IMR-90 (cell line): ENCODE results near the gene TMEM38B. TPM values are rescaled to one million over a fixed set of nuclear protein-coding genes. Genes with fewer than 3 reads are reported as not detected.

Experiments used
- ATAC-seq: fragments of 200-7000 bp; cut with Tn5 transposase; 2 replicates; pipeline ENCODE4 v1.9.1; 2020; ENCODE audit warnings: low read depth, mild to moderate bottlenecking, moderate library complexity
- BruUV-seq: library from RNA; stranded (reverse); fragments of 400-500 nt; replicated peaks from 2 replicates; lab custom pipeline; 2021; lab: Mats Ljungman, UMichigan
- CTCF ChIA-PET: fragments of 300-600 bp; formaldehyde crosslinking; extraction: SDS; loops from one replicate; lab custom pipeline; 2021; ENCODE audit warnings: antibody characterized with exemption; lab: Yijun Ruan, JAX
- POLR2A ChIA-PET: fragments of 300-600 bp; sonication (Branson Sonifier 250); formaldehyde crosslinking; loops from one replicate; lab custom pipeline; 2022; ENCODE audit warnings: antibody characterized with exemption; ENCODE audit not compliant: unreplicated experiment; lab: Charles Lee
- DNase-seq: peaks from one replicate; pipeline ENCODE4 v3.0.0; 2013
- H2AFZ ChIP-seq: replicated peaks from 2 replicates; pipeline ENCODE3; 2013; ENCODE audit warnings: low read length, mild to moderate bottlenecking; ENCODE audit not compliant: poor library complexity
- H2AK5ac ChIP-seq: 2 replicates; pipeline ENCODE4 v1.6.1; 2013; ENCODE audit warnings: low read depth, low read length, inconsistent platforms
- H2AK9ac ChIP-seq: replicated peaks from 2 replicates; pipeline ENCODE3; 2013; ENCODE audit warnings: mild to moderate bottlenecking, low read depth, low read length, moderate library complexity; ENCODE audit not compliant: poor library complexity
- H2BK120ac ChIP-seq: 2 replicates; pipeline ENCODE4 v1.6.1; 2013; ENCODE audit warnings: low read depth, low read length, inconsistent platforms
- H2BK15ac ChIP-seq: 3 replicates; pipeline ENCODE4 v1.6.1; 2013; ENCODE audit warnings: low read depth, low read length, inconsistent platforms
- H2BK20ac ChIP-seq: 2 replicates; pipeline ENCODE4 v1.6.1; 2013; ENCODE audit warnings: low read depth, mild to moderate bottlenecking, inconsistent platforms, low read length, moderate library complexity
- H2BK5ac ChIP-seq: 2 replicates; pipeline ENCODE4 v1.6.1; 2013; ENCODE audit warnings: mild to moderate bottlenecking, low read depth, low read length, inconsistent platforms; ENCODE audit not compliant: poor library complexity, severe bottlenecking
- H3K14ac ChIP-seq: replicated peaks from 2 replicates; pipeline ENCODE4 v1.6.1; 2013; ENCODE audit warnings: low read depth, low read length, inconsistent platforms
- H3K18ac ChIP-seq: 2 replicates; pipeline ENCODE4 v1.6.1; 2013; ENCODE audit warnings: low read depth, low read length, control low read depth
- H3K23ac ChIP-seq: 2 replicates; pipeline ENCODE4 v1.6.1; 2013; ENCODE audit warnings: low read depth, low read length, inconsistent platforms
- H3K27ac ChIP-seq: 2 replicates; pipeline ENCODE4 v1.5.1; 2013; ENCODE audit warnings: mild to moderate bottlenecking, control low read depth, low read length; ENCODE audit not compliant: insufficient read depth
- H3K27me3 ChIP-seq: 2 replicates; pipeline ENCODE4 v1.6.1; 2013; ENCODE audit warnings: low read length; ENCODE audit not compliant: control insufficient read depth, insufficient read depth
- H3K36me3 ChIP-seq: 2 replicates; pipeline ENCODE4 v1.6.1; 2013; ENCODE audit warnings: low read length, mixed read lengths; ENCODE audit not compliant: control insufficient read depth, insufficient read depth
- H3K4ac ChIP-seq: 2 replicates; pipeline ENCODE4 v1.6.1; 2013; ENCODE audit warnings: low read depth, low read length, inconsistent platforms
- H3K4me1 ChIP-seq: 2 replicates; pipeline ENCODE4 v1.6.1; 2013; ENCODE audit warnings: low read length, mixed read lengths; ENCODE audit not compliant: control insufficient read depth, insufficient read depth
- H3K4me2 ChIP-seq: 2 replicates; pipeline ENCODE4 v1.6.1; 2013; ENCODE audit warnings: low read depth, mild to moderate bottlenecking, control low read depth, low read length, moderate library complexity
- H3K4me3 ChIP-seq: 2 replicates; pipeline ENCODE4 v1.5.1; 2013; ENCODE audit warnings: low read depth, mild to moderate bottlenecking, control low read depth, low read length, moderate library complexity; ENCODE audit not compliant: insufficient read depth
- H3K56ac ChIP-seq: 2 replicates; pipeline ENCODE4 v1.6.1; 2013; ENCODE audit warnings: low read length, inconsistent platforms; ENCODE audit not compliant: insufficient read depth; ENCODE audit errors: extremely low read depth
- H3K79me1 ChIP-seq, 2 experiments: 2 replicates each; pipeline ENCODE4 v1.6.1; 2013; ENCODE audit warnings: low read length in 2 of 2, inconsistent platforms in 1 of 2, low read depth in 1 of 2
- H3K9ac ChIP-seq: 2 replicates; pipeline ENCODE4 v1.6.1; 2013; ENCODE audit warnings: low read depth, low read length, control low read depth
- H3K9me1 ChIP-seq: 2 replicates; pipeline ENCODE4 v1.6.1; 2013; ENCODE audit warnings: low read length, inconsistent platforms; ENCODE audit not compliant: insufficient read depth
- H3K9me3 ChIP-seq: 2 replicates; pipeline ENCODE4 v1.6.1; 2013; ENCODE audit warnings: low read length; ENCODE audit not compliant: control insufficient read depth, insufficient read depth
- H4K20me1 ChIP-seq: 2 replicates; pipeline ENCODE4 v1.6.1; 2013; ENCODE audit warnings: low read length, inconsistent platforms; ENCODE audit not compliant: insufficient read depth
- H4K5ac ChIP-seq: 2 replicates; pipeline ENCODE4 v1.6.1; 2013; ENCODE audit warnings: mild to moderate bottlenecking, low read depth, low read length, control low read depth
- H4K8ac ChIP-seq, 2 experiments: 2 replicates each; pipeline ENCODE4 v1.6.1; 2013; ENCODE audit warnings: low read depth in 2 of 2, low read length in 2 of 2, control low read depth in 1 of 2, inconsistent platforms in 1 of 2
- H4K91ac ChIP-seq: 2 replicates; pipeline ENCODE4 v1.6.1; 2013; ENCODE audit warnings: low read depth, low read length, inconsistent platforms; ENCODE audit not compliant: insufficient read depth
- BHLHE40 ChIP-seq: fragments of 150-350 bp; IDR thresholded peaks from 2 replicates; pipeline ENCODE4 v1.6.1; 2016; ENCODE audit warnings: mild to moderate bottlenecking, low read depth, low read length
- NFE2L2 ChIP-seq: fragments of 150-350 bp; IDR thresholded peaks from 2 replicates; pipeline ENCODE4 v1.6.1; 2016; ENCODE audit warnings: low read depth, mild to moderate bottlenecking, low read length
- SMC3 ChIP-seq: fragments of 150-350 bp; IDR thresholded peaks from 2 replicates; pipeline ENCODE4 v1.6.1; 2016; ENCODE audit warnings: low read depth, mild to moderate bottlenecking, antibody characterized with exemption, low read length, moderate library complexity
- WGBS, 2 experiments: methylation state at CpG; one replicate each; pipeline versions ENCODE4 v1.1.5 to v1.1.7; 2013; ENCODE audit warnings: missing lambda C conversion rate in 2 of 2; ENCODE audit not compliant: insufficient read length in 1 of 2; ENCODE audit errors: extremely low coverage in 2 of 2; 5-methylcytosine and 5-hydroxymethylcytosine counted together
- dilution Hi-C: fragments of 300-500 bp; cut with HindIII; formaldehyde crosslinking; loops from one replicate; pipeline ENCODE4 v1.14.3; 2018; ENCODE audit warnings: low sequenced_read_pairs; ENCODE audit not compliant: unreplicated experiment
- in situ Hi-C: fragments of 300-500 bp; cut with MboI; formaldehyde crosslinking; loops from 3 replicates; pipeline ENCODE4 v1.14.3; 2019; ENCODE audit warnings: low sequenced_read_pairs, inconsistent platforms, mixed read lengths
- intact Hi-C: fragments of 100-400 bp; cut with micrococcal nuclease; formaldehyde crosslinking; loops from 2 replicates; pipeline ENCODE4 v1.10.0; 2022
- polyA plus RNA-seq, 3 experiments: library from polyadenylated mRNA; depleted of rRNA; stranded (reverse); fragments of >200 nt; gene quantifications; 2 replicates each; pipeline ENCODE4 v1.2.3, GENCODE V29; 2012; ENCODE audit warnings: low replicate concordance in 1 of 3
- total RNA-seq: library from RNA; depleted of rRNA; stranded (reverse); fragments of >200 nt; gene quantifications from 2 replicates; pipeline ENCODE4 v1.2.3, GENCODE V29; 2012

TMEM38B gene
- total and polyA plus RNA-seq, 2 of the 4 experiments (the other 2 are of a cell fraction) = 3.3 to 11.5 TPM

- Histone ChIP-seq H3K4me2 (no peak overlapping the region), H3K9me3 (no peaks in the 10 kb centered on the region), H2BK5ac (no peak overlapping the region), H3K23ac (no peak overlapping the region), H2AK5ac (no peak overlapping the region), H3K4me3 (no peak overlapping the region), H2BK15ac (no peak overlapping the region), H3K79me1 (no peaks in the 10 kb centered on the region), H3K18ac (no peak overlapping the region), H3K56ac (no peak overlapping the region), H4K20me1 (no peaks in the 10 kb centered on the region), H4K91ac (no peak overlapping the region), H4K5ac (no peak overlapping the region), H2AFZ (no peak overlapping the region), H3K9ac (no peak overlapping the region), H3K9me1 (0 out of 2 replicates have a peak, but pooled peaks cover 3% of the 10 kb centered on the region), H3K4ac (no peak overlapping the region), H4K8ac (no peak overlapping the region), H3K4me1 (no peaks in the 10 kb centered on the region), H3K36me3 (no peaks in the 10 kb centered on the region), H3K14ac (no peak overlapping the region), H2BK20ac (no peak overlapping the region), H3K27ac (no peak overlapping the region), H2BK120ac (no peak overlapping the region), H3K27me3 (no peaks in the 10 kb centered on the region), H2AK9ac (no peak overlapping the region)
- WGBS, 2 experiments = 70% methylated on average over 2 of the region's 6 CpGs; no CpG with 5 or more reads in 1 of the 2 experiments
- POLR2A ChIA-PET = no interaction called here
- no peak for DNase-seq
- ATAC-seq = no peak
- CTCF ChIA-PET = no interaction called here
- in situ Hi-C loops = no loop called here
- TF ChIP-seq SMC3 (no peak), BHLHE40 (no peak), NFE2L2 (no peak)
- dilution Hi-C loops = no loop called here
- intact Hi-C loops = no loop called here
- no TSS peak for BruUV-seq
Observed at GRCh38 chr9:105712773-105713172, 18.4 kb downstream of the TMEM38B start.
